ENCODE results near the gene PPP2R2C. TPM values are rescaled to one million over a fixed set of nuclear protein-coding genes. Genes with fewer than 3 reads are reported as not detected.

PPP2R2C gene
- total and polyA plus RNA-seq, 2 experiments from 2014 or later, result 1.3 to 9.2 TPM

DNA sequence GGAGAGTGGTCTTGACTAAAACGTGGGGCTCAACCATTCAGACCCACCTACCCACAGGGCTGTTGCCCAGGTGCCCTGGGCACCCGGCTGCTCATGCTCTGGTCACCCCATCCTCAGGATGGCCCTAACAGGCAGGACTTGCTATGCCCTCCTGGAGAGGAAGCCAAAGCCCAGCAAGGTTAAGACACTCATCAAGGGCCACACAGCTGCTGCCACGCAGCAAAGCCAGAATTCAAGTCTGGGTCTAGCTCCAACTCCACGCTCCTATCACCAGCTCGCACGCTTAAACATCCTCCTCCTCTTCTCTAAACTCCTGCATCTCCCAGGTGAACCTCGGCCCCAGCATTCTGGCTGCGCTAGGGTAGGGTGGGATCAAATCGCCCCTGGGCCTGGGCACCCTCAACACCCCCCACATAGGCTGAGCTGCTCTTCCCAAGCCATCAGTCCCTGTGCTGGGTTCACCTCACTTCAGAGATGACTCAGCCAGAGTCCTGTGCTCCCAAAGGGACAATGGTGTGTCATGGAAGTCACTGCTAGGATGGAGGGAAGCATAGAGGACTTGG, 54.1 kb downstream of the PPP2R2C start:
- ATAC-seq (no peak), DNase-seq (ENCODE audit: low spot score) (no peak)
- H3K9me2 ChIP-seq (ENCODE audit: insufficient read depth), result 0 out of 2 replicates have a peak, but pooled peaks cover 9% of the 10 kb centered on the region
- no peak overlapping the region for H3K27ac Mint-ChIP-seq
- no peak overlapping the region for H3K27ac ChIP-seq (ENCODE audit: low read depth)
- no peak for TF ChIP-seq NANOG (IDR thresholded peaks at IDR 0.05; ENCODE audit: borderline replicate concordance)
- TF ChIP-seq STAT1 (IDR thresholded peaks at IDR 0.05; ENCODE audit: unreplicated experiment), result no peak
- TF ChIP-seq ZNF462 (CRISPR knock-in tag; IDR thresholded peaks at IDR 0.05), result no peak
- no peak for TF ChIP-seq JUNB (IDR thresholded peaks at IDR 0.05; ENCODE audit: unreplicated experiment)
- TF ChIP-seq, protein P1, sequence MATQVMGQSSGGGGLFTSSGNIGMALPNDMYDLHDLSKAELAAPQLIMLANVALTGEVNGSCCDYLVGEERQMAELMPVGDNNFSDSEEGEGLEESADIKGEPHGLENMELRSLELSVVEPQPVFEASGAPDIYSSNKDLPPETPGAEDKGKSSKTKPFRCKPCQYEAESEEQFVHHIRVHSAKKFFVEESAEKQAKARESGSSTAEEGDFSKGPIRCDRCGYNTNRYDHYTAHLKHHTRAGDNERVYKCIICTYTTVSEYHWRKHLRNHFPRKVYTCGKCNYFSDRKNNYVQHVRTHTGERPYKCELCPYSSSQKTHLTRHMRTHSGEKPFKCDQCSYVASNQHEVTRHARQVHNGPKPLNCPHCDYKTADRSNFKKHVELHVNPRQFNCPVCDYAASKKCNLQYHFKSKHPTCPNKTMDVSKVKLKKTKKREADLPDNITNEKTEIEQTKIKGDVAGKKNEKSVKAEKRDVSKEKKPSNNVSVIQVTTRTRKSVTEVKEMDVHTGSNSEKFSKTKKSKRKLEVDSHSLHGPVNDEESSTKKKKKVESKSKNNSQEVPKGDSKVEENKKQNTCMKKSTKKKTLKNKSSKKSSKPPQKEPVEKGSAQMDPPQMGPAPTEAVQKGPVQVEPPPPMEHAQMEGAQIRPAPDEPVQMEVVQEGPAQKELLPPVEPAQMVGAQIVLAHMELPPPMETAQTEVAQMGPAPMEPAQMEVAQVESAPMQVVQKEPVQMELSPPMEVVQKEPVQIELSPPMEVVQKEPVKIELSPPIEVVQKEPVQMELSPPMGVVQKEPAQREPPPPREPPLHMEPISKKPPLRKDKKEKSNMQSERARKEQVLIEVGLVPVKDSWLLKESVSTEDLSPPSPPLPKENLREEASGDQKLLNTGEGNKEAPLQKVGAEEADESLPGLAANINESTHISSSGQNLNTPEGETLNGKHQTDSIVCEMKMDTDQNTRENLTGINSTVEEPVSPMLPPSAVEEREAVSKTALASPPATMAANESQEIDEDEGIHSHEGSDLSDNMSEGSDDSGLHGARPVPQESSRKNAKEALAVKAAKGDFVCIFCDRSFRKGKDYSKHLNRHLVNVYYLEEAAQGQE (IDR thresholded peaks at IDR 0.05; ENCODE audit: unreplicated experiment), result no peak
- no peak for TF ChIP-seq CREB1 (CRISPR knock-in tag; IDR thresholded peaks at IDR 0.05; ENCODE audit: low read depth)
- no peak for TF ChIP-seq ZNF331 (CRISPR knock-in tag; IDR thresholded peaks at IDR 0.05; ENCODE audit: low read depth)
- no peak for TF ChIP-seq CTCF (conservative IDR thresholded peaks at IDR 0.05; ENCODE audit: low read depth in 2 of 2)
- no peak for TF ChIP-seq EZH2phosphoT487 (IDR thresholded peaks at IDR 0.05; ENCODE audit: unreplicated experiment)
- no peak for TF ChIP-seq POLR2AphosphoS5 (IDR thresholded peaks at IDR 0.05; ENCODE audit: low read depth)
- TF ChIP-seq ZNF114 (CRISPR knock-in tag; IDR thresholded peaks at IDR 0.05), result no peak
- TF ChIP-seq ETS1 (IDR thresholded peaks at IDR 0.05), result no peak
- no peak for TF ChIP-seq EZH2 (IDR thresholded peaks at IDR 0.05; ENCODE audit: low read depth, unreplicated experiment)
- H3K4me3 Mint-ChIP-seq, result no peak overlapping the region
- H3K9me3 Mint-ChIP-seq, result no peaks in the 10 kb centered on the region; the same call in 2 of the 3 replicates
- peaks cover 7% of the 10 kb centered on the region for H3K27me3 Mint-ChIP-seq (ENCODE audit: insufficient read depth, low read depth, poor library complexity)
- no peaks in the 10 kb centered on the region for H3K36me3 Mint-ChIP-seq (ENCODE audit: low read depth)
- peaks cover 19% of the 10 kb centered on the region for H3K4me1 Mint-ChIP-seq
- H3K4me1 ChIP-seq (ENCODE audit: insufficient read depth), result no peaks in the 10 kb centered on the region; the same call in 1 of the 2 replicates
- H3K79me2 ChIP-seq (replicated peaks; ENCODE audit: insufficient read depth), result no peaks in the 10 kb centered on the region
- H3K36me3 ChIP-seq (ENCODE audit: insufficient read depth), result no peaks in the 10 kb centered on the region
- H3K4me3 ChIP-seq, result no peak overlapping the region
- H4K20me1 ChIP-seq (replicated peaks; ENCODE audit: insufficient read depth), result no peaks in the 10 kb centered on the region
- no peaks in the 10 kb centered on the region for H3F3A ChIP-seq (replicated peaks; ENCODE audit: low read depth)
- H3K27me3 ChIP-seq (ENCODE audit: insufficient read depth), result no peaks in the 10 kb centered on the region
- H2AFZ ChIP-seq, result no peak overlapping the region
- no peak overlapping the region for H3K4me2 ChIP-seq

Measured in GM23338 (cell line).